ENCODE measurements around the gene DPAGT1.

DPAGT1 gene

DNA sequence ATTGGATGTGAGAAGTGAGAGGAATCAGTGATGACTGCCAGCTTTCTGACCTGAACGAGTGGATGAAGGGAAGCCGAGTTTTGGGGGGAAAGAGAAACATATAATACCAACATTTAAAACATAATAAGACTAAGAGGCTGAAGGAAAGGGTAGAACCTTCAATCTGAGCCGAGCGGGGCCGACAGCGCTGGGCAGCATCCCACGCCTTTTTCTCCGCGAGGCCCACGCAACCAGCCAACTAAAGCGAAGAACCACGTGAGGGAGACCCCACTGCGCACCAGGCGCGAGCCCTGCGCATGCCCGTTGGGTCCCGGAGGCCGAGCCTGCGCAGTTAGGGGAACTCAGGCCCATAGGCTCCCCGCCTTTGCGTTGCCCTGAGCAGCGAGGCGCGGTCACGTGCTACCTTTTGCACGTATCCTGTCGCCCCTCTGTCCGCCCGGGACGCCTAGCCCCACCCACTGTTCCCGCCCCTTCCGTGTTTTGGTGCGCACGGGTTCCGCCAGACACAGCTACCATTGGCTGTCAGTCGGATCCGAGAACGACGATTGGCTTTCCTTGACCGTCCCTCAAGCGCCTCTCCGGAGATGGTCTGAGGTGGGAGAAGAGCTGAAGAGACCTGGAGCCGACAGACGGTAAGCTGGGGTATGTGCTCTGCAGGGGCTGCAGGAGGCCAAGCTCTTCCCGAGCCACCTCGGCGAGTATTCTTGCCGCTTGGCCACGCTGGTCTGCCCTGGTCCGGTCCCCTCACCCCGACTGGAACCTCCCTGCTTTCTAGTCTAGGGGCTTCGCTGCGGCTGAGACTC, 19.6 kb upstream of the DPAGT1 start, which contains the start of gene HINFP:
Gene HINFP, plus strand, starts transcription at position 573 of the 803 bp plus-strand sequence. CDS start 5,365 bp downstream, outside the sequence.
- Histone ChIP-seq H3K4me3 (ENCODE audit: insufficient read length, low read depth) (peak within 1 kb of the TSS; percentile 95), H3K36me3 (ENCODE audit: insufficient read depth, insufficient read length, low read length) (peaks cover 20% of the 10 kb centered on the region), H3K27me3 (ENCODE audit: insufficient read depth, insufficient read length) (no peaks in the 10 kb centered on the region), H3K9ac (ENCODE audit: insufficient read length, low read depth) (peak within 1 kb of the TSS; percentile 97), H3K4me1 (ENCODE audit: insufficient read depth, insufficient read length) (no peaks in the 10 kb centered on the region), H3K9me3 (ENCODE audit: insufficient read depth, low read length) (no peaks in the 10 kb centered on the region)
- peak; percentile 99 for DNase-seq (ENCODE audit: low read depth, low spot score)
- TF ChIP-seq YY1 (IDR thresholded peaks at IDR 0.05; ENCODE audit: insufficient read depth, insufficient read length) (no peak), ZNF274 (IDR thresholded peaks at IDR 0.05; ENCODE audit: low read depth, low read length) (no peak), SUZ12 (IDR thresholded peaks at IDR 0.05; ENCODE audit: extremely low read depth, insufficient read depth, insufficient read length) (no peak)

DNA sequence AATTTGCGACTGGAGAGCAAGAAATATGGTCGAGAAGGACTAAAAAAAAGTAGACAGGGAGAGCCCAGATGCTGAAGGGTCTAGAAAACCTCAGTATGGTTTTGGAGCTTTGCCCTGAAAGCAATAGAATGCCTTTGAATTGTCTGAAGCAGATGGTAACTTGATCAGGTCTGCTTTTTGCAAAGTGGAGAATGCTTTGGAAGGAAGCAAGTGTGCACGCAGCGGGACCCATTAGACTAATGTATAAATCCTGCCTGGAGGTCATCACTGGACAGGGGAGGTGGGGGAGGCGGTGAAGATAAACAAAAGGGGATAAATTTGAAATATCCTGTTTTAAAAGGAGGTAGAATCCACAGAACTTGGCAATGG, 19.0 kb upstream of the DPAGT1 start:
- Histone ChIP-seq H3K36me3 (ENCODE audit: insufficient read depth, insufficient read length, low read length) (peaks cover 24% of the 10 kb centered on the region), H3K27me3 (ENCODE audit: insufficient read depth, insufficient read length) (no peaks in the 10 kb centered on the region), H3K4me3 (ENCODE audit: insufficient read length, low read depth) (peak overlapping the region; percentile 32), H3K9me3 (ENCODE audit: insufficient read depth, low read length) (no peaks in the 10 kb centered on the region), H3K9ac (ENCODE audit: insufficient read length, low read depth) (peak overlapping the region; percentile 69), H3K4me1 (ENCODE audit: insufficient read depth, insufficient read length) (no peaks in the 10 kb centered on the region)
- no peak for TF ChIP-seq YY1 (IDR thresholded peaks at IDR 0.05; ENCODE audit: insufficient read depth, insufficient read length)
- no peak for TF ChIP-seq SUZ12 (IDR thresholded peaks at IDR 0.05; ENCODE audit: extremely low read depth, insufficient read depth, insufficient read length)
- TF ChIP-seq ZNF274 (IDR thresholded peaks at IDR 0.05; ENCODE audit: low read depth, low read length) = no peak
- DNase-seq (ENCODE audit: low read depth, low spot score) = no peak

DNA sequence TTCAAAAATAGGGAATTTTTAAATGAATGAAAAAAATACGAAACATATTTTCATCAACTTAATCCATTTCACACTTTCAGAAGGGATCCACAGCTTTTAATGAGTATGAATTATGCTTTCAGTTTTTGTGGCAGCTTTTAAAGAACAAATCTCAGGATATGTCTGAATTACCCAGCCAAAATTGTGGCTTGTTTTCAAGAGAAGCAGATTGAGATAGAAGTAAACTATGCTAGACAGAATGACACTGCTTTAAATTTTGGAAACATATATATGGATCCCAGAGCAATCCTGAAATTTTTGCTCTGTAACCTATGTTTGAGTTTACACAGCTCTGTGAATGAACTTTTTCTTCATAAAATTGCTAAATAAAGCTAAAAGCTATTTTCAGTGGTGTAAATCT, 17.3 kb upstream of the DPAGT1 start:
- no peaks in the 10 kb centered on the region for H3K4me1 ChIP-seq (ENCODE audit: insufficient read depth, insufficient read length)
- H3K9me3 ChIP-seq (ENCODE audit: insufficient read depth, low read length) = no peaks in the 10 kb centered on the region
- no peaks in the 10 kb centered on the region for H3K27me3 ChIP-seq (ENCODE audit: insufficient read depth, insufficient read length)
- peaks cover 18% of the 10 kb centered on the region for H3K36me3 ChIP-seq (ENCODE audit: insufficient read depth, insufficient read length, low read length)
- no peak for TF ChIP-seq YY1 (IDR thresholded peaks at IDR 0.05; ENCODE audit: insufficient read depth, insufficient read length)
- no peak for TF ChIP-seq ZNF274 (IDR thresholded peaks at IDR 0.05; ENCODE audit: low read depth, low read length)
- no peak for TF ChIP-seq SUZ12 (IDR thresholded peaks at IDR 0.05; ENCODE audit: extremely low read depth, insufficient read depth, insufficient read length)
- H3K4me3 ChIP-seq (ENCODE audit: insufficient read length, low read depth) = no peak overlapping the region
- H3K9ac ChIP-seq (ENCODE audit: insufficient read length, low read depth) = no peak overlapping the region
- DNase-seq (ENCODE audit: low read depth, low spot score) = no peak

DNA sequence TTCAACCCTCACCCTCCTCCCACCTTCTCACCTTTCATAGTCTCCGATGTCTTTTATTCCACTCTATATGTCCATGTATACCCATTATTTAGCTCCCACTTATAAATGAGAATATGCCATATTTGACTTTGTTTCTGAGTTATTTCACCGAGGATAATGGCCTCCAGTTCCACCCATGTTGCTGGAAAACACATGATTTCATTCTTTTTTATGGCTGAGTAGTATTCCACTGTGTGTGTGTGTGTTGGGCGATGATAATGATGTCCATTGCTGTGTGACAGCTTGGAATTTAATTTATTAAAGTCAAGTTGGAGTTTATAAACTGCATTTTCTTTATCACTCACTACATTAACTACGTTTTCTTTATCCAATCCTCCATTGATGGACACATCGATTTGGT, 16.6 kb upstream of the DPAGT1 start:
- H3K9ac ChIP-seq (ENCODE audit: insufficient read length, low read depth) = no peak overlapping the region
- H3K4me1 ChIP-seq (ENCODE audit: insufficient read depth, insufficient read length) = no peaks in the 10 kb centered on the region
- no peak for TF ChIP-seq YY1 (IDR thresholded peaks at IDR 0.05; ENCODE audit: insufficient read depth, insufficient read length)
- no peak for TF ChIP-seq SUZ12 (IDR thresholded peaks at IDR 0.05; ENCODE audit: extremely low read depth, insufficient read depth, insufficient read length)
- H3K36me3 ChIP-seq (ENCODE audit: insufficient read depth, insufficient read length, low read length) = peaks cover 15% of the 10 kb centered on the region
- no peak for DNase-seq (ENCODE audit: low read depth, low spot score)
- H3K27me3 ChIP-seq (ENCODE audit: insufficient read depth, insufficient read length) = no peaks in the 10 kb centered on the region
- no peaks in the 10 kb centered on the region for H3K9me3 ChIP-seq (ENCODE audit: insufficient read depth, low read length)
- no peak overlapping the region for H3K4me3 ChIP-seq (ENCODE audit: insufficient read length, low read depth)

DNA sequence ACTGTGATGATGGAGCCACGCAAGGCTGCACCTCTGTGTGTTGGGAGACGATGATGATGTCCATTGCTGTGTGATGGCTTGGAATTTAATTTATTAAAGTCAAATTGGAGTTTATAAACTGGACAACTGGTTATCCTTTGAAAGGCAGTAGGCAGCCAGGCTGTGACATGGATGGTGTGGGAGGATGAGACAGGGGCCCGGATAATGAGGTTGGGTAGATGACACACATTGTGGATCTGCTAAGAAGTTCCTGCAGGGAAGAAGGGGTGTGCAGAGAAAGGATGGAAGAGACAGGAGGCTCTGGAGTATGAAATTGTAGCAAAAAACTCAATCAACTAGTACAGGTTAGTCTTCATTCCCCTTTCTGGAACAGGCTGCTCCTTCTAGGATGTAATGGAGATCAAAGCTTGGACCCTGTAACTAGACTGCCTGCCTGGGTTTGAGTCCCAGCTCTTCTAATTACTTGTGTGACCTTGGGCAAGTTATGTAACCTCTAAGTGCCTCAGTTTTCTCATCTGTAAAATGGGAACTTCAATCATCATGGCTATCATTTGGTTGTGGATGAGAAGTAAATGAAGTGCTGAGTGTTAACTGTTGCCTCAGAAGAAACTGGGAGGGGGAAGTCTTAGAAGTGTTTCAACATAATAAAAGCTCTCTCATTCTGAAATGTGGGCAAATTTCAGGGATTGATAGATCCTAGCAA, 15.5 kb upstream of the DPAGT1 start:
- Histone ChIP-seq H3K27me3 (ENCODE audit: insufficient read depth, insufficient read length) (no peaks in the 10 kb centered on the region), H3K4me1 (ENCODE audit: insufficient read depth, insufficient read length) (no peaks in the 10 kb centered on the region), H3K36me3 (ENCODE audit: insufficient read depth, insufficient read length, low read length) (peaks cover 16% of the 10 kb centered on the region), H3K4me3 (ENCODE audit: insufficient read length, low read depth) (no peak overlapping the region), H3K9ac (ENCODE audit: insufficient read length, low read depth) (no peak overlapping the region), H3K9me3 (ENCODE audit: insufficient read depth, low read length) (no peaks in the 10 kb centered on the region)
- TF ChIP-seq ZNF274 (IDR thresholded peaks at IDR 0.05; ENCODE audit: low read depth, low read length) = no peak
- TF ChIP-seq YY1 (IDR thresholded peaks at IDR 0.05; ENCODE audit: insufficient read depth, insufficient read length) = no peak
- no peak for TF ChIP-seq SUZ12 (IDR thresholded peaks at IDR 0.05; ENCODE audit: extremely low read depth, insufficient read depth, insufficient read length)
- DNase-seq (ENCODE audit: low read depth, low spot score) = no peak

DNA sequence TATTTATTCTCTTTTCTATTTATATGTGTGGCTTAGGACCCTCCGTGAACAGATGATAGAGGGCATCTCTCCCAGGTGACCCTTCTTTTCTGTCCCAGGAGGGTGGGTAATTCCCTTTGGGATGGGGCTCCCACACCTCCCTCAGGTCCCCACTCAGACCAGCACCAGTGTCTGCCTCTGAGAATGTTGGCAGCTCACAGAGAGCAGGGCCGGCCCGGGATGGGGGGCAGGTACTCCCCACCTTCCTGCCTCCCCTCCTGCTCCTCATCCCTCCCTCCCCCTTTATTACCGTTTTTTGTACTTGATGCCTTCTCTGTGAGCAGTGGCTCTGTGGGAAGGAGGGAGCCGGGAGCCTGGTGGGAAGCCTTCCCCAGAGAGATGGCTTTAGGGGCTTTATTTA, 14.9 kb upstream of the DPAGT1 start:
- no peak for TF ChIP-seq YY1 (IDR thresholded peaks at IDR 0.05; ENCODE audit: insufficient read depth, insufficient read length)
- no peaks in the 10 kb centered on the region for H3K9me3 ChIP-seq (ENCODE audit: insufficient read depth, low read length)
- no peak overlapping the region for H3K9ac ChIP-seq (ENCODE audit: insufficient read length, low read depth)
- H3K4me1 ChIP-seq (ENCODE audit: insufficient read depth, insufficient read length) = no peaks in the 10 kb centered on the region
- peaks cover 20% of the 10 kb centered on the region for H3K36me3 ChIP-seq (ENCODE audit: insufficient read depth, insufficient read length, low read length)
- no peak overlapping the region for H3K4me3 ChIP-seq (ENCODE audit: insufficient read length, low read depth)
- H3K27me3 ChIP-seq (ENCODE audit: insufficient read depth, insufficient read length) = no peaks in the 10 kb centered on the region
- DNase-seq (ENCODE audit: low read depth, low spot score) = no peak

DNA sequence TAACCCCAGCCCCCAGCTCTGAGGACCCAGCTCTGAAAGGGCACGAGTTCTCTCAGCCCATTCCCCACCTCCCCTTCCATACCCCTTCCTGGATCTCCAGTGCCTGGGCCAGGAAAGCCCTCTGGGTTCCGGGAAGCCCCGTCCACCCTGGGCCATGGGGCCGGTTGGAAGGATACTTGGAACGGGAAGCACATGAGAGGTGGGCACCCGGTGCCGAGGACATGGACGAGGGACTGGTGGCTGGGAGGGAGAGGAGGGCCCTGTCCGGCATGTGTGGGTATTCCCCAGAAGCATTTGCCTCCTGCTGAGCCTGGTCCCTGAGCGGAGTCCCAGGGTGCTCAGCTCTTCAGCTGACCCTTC, 14.6 kb upstream of the DPAGT1 start:
- no peaks in the 10 kb centered on the region for H3K27me3 ChIP-seq (ENCODE audit: insufficient read depth, insufficient read length)
- H3K9me3 ChIP-seq (ENCODE audit: insufficient read depth, low read length) = no peaks in the 10 kb centered on the region
- no peak overlapping the region for H3K9ac ChIP-seq (ENCODE audit: insufficient read length, low read depth)
- DNase-seq (ENCODE audit: low read depth, low spot score) = no peak
- peaks cover 24% of the 10 kb centered on the region for H3K36me3 ChIP-seq (ENCODE audit: insufficient read depth, insufficient read length, low read length)
- TF ChIP-seq SUZ12 (IDR thresholded peaks at IDR 0.05; ENCODE audit: extremely low read depth, insufficient read depth, insufficient read length) = no peak
- no peak for TF ChIP-seq ZNF274 (IDR thresholded peaks at IDR 0.05; ENCODE audit: low read depth, low read length)
- no peak for TF ChIP-seq YY1 (IDR thresholded peaks at IDR 0.05; ENCODE audit: insufficient read depth, insufficient read length)
- H3K4me1 ChIP-seq (ENCODE audit: insufficient read depth, insufficient read length) = no peaks in the 10 kb centered on the region
- H3K4me3 ChIP-seq (ENCODE audit: insufficient read length, low read depth) = no peak overlapping the region

Data from NT2/D1 (cell line).